ENCODE measurements around the gene IQCC. TPM values are rescaled to one million over a fixed set of nuclear protein-coding genes. Genes with fewer than 3 reads are reported as not detected.

IQCC gene
- polyA plus RNA-seq, 1 of the 3 experiments (the other 2 are of a cell fraction) = 2.4 TPM

DNA sequence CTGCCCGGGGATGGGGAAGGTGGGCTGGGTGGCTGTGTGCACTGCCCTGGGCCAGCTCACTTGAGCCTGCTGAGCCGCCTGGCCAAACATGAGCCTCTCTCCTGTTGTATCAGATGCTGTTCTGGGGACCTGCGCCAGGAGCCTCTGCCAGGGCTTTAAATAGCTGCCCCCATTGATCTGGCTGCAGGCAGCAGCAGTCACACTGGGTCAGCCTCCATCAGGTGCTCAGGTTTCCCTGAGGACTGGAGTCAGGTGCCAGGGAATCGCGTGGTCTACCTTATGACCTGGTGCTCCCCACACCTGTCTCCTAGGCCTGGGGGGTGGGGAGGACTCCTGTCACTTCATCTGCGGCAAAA is 5.8 kb upstream of the IQCC start:
- no peaks in the 10 kb centered on the region for H3K27me3 ChIP-seq (ENCODE audit: insufficient read depth)
- peaks cover 16 to 39% of the 10 kb centered on the region in 2 experiments for H3K36me3 ChIP-seq (replicated peaks in 1 of 2; ENCODE audit: control insufficient read depth in 1 of 2, insufficient read depth in 2 of 2, low read length in 1 of 2)
- TF ChIP-seq RCOR1 (IDR thresholded peaks at IDR 0.05; ENCODE audit: low read length) (no peak), SMC3 (IDR thresholded peaks at IDR 0.05; ENCODE audit: low read depth, low read length) (no peak), MXI1 (IDR thresholded peaks at IDR 0.05; ENCODE audit: low read depth, low read length) (no peak), POLR2AphosphoS5 (IDR thresholded peaks at IDR 0.05; ENCODE audit: low read depth, low read length) (no peak), TEAD4 (IDR thresholded peaks at IDR 0.05; ENCODE audit: borderline replicate concordance, insufficient read depth) (no peak), EP300 (IDR thresholded peaks at IDR 0.05; ENCODE audit: borderline replicate concordance in 1 of 2, low read depth in 1 of 2, low read length in 1 of 2) (no peak), RXRA (IDR thresholded peaks at IDR 0.05; ENCODE audit: borderline replicate concordance, low read depth) (no peak), ELF1 (IDR thresholded peaks at IDR 0.05) (no peak), FOXM1 (IDR thresholded peaks at IDR 0.05; ENCODE audit: low read depth) (no peak), RAD21 (IDR thresholded peaks at IDR 0.05; ENCODE audit: low read length) (no peak), TAF1 (IDR thresholded peaks at IDR 0.05; ENCODE audit: borderline replicate concordance, low read depth, low read length) (no peak), NRF1 (IDR thresholded peaks at IDR 0.05; ENCODE audit: low read depth, low read length) (no peak), SIN3A (IDR thresholded peaks at IDR 0.05; ENCODE audit: borderline replicate concordance, low read depth, low read length) (no peak), YY1 (IDR thresholded peaks at IDR 0.05; ENCODE audit: low read depth) (no peak)
- TF ChIP-seq, protein P1, sequence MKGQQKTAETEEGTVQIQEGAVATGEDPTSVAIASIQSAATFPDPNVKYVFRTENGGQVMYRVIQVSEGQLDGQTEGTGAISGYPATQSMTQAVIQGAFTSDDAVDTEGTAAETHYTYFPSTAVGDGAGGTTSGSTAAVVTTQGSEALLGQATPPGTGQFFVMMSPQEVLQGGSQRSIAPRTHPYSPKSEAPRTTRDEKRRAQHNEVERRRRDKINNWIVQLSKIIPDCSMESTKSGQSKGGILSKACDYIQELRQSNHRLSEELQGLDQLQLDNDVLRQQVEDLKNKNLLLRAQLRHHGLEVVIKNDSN (IDR thresholded peaks at IDR 0.05; ENCODE audit: borderline replicate concordance, low read depth) = no peak
- TF ChIP-seq, protein P2, sequence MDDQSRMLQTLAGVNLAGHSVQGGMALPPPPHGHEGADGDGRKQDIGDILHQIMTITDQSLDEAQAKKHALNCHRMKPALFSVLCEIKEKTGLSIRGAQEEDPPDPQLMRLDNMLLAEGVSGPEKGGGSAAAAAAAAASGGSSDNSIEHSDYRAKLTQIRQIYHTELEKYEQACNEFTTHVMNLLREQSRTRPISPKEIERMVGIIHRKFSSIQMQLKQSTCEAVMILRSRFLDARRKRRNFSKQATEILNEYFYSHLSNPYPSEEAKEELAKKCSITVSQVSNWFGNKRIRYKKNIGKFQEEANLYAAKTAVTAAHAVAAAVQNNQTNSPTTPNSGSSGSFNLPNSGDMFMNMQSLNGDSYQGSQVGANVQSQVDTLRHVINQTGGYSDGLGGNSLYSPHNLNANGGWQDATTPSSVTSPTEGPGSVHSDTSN (IDR thresholded peaks at IDR 0.05) = no peak; the same call in 1 of the 2 replicates
- CTCF ChIA-PET = interaction anchor here (1.3 to 2.1 kb wide), 3 partner anchors 13 to 48 kb away, joined by 3 to 13 read pairs (median 6); partner anchors contain the start of gene FAM167B
- WGBS (ENCODE audit: low lambda C conversion rate) = 57% methylated on average over 5 of the region's 6 CpGs
- H2AFZ ChIP-seq (ENCODE audit: low read depth) = no peak overlapping the region
- H3K4me3 ChIP-seq (ENCODE audit: low read depth in 2 of 2, low read length in 1 of 2) = peak overlapping the region; percentile 69 to 75
- peaks cover 22 to 31% of the 10 kb centered on the region in 2 experiments; a peak in 3 of 4 replicates for H3K4me1 ChIP-seq (ENCODE audit: control insufficient read depth in 1 of 2, insufficient read depth in 2 of 2, low read depth in 1 of 2, low read length in 1 of 2)
- peak overlapping the region; percentile 75 for H3K4me2 ChIP-seq
- H3K9ac ChIP-seq = peak overlapping the region; percentile 70; the same call in 1 of the 2 replicates
- H3K9me2 ChIP-seq = no peaks in the 10 kb centered on the region
- H3K27ac ChIP-seq (ENCODE audit: low read depth in 2 of 2, low read length in 1 of 2) = peak overlapping the region; percentile 77 to 91
- peak; percentile 42 for DNase-seq
- H4K20me1 ChIP-seq (ENCODE audit: insufficient read depth) = no peaks in the 10 kb centered on the region
- POLR2A ChIA-PET = interaction anchor here (0.6 to 2.2 kb wide), 6 partner anchors 10 to 471 kb away, joined by 3 to 15 read pairs (median 4); partner anchors contain the start of genes DCDC2B, KPNA6, MARCKSL1 and TXLNA
- H3K79me2 ChIP-seq (ENCODE audit: insufficient read depth) = no peaks in the 10 kb centered on the region
- H3F3A ChIP-seq (replicated peaks; ENCODE audit: insufficient read depth) = peaks cover 18% of the 10 kb centered on the region
- H3K9me3 ChIP-seq = no peaks in the 10 kb centered on the region
